SU-DHL-6 (cell line): Measurements from ENCODE around the gene BRAT1.
A peak's percentile ranks its signal among the peaks of the same experiment; 100 is the strongest.

Experiments used
- H2AFZ ChIP-seq: fragments of 200-600 bp; sonication (generic); 2 replicates; pipeline ENCODE4 v1.6.1; 2014; ENCODE audit warnings: low read depth, mild to moderate bottlenecking, moderate library complexity, mixed read lengths, antibody characterized with exemption, low read length; ENCODE audit not compliant: severe bottlenecking
- H3F3A ChIP-seq: fragments of 200-600 bp; shearing (Covaris generic); 2 replicates; pipeline ENCODE4 v1.6.0; 2016; ENCODE audit warnings: antibody characterized with exemption, mild to moderate bottlenecking; ENCODE audit not compliant: insufficient read depth
- H3K27ac ChIP-seq: fragments of 200-600 bp; sonication (generic); 2 replicates; pipeline ENCODE4 v1.5.1; 2016; ENCODE audit warnings: low read depth, mild to moderate bottlenecking, low read length, moderate library complexity, mixed read lengths
- H3K27me3 ChIP-seq: fragments of 200-600 bp; sonication (generic), shearing (Covaris generic); 2 replicates; pipeline ENCODE4 v1.6.0; 2014; ENCODE audit warnings: mild to moderate bottlenecking, low read length
- H3K36me3 ChIP-seq: fragments of 200-600 bp; sonication (generic); 2 replicates; pipeline ENCODE4 v1.6.1; 2014; ENCODE audit warnings: mild to moderate bottlenecking, low read length, mixed read lengths
- H3K4me2 ChIP-seq: fragments of 300-600, 200-600 bp; shearing (Covaris generic), sonication (generic); 2 replicates; pipeline ENCODE4 v1.6.0; 2014; ENCODE audit warnings: low read length, low read depth, mild to moderate bottlenecking; ENCODE audit not compliant: poor library complexity, severe bottlenecking
- H3K4me3 ChIP-seq: fragments of 200-600 bp; sonication (generic); 2 replicates; pipeline ENCODE4 v1.5.1; 2014; ENCODE audit warnings: antibody characterized with exemption, low read length, mild to moderate bottlenecking, mixed read lengths; ENCODE audit not compliant: insufficient read depth, poor library complexity, severe bottlenecking
- H3K79me2 ChIP-seq: fragments of 200-600 bp; sonication (generic); 2 replicates; pipeline ENCODE4 v1.6.1; 2014; ENCODE audit warnings: mild to moderate bottlenecking, low read length, moderate library complexity; ENCODE audit not compliant: insufficient read depth
- H3K9ac ChIP-seq: fragments of 200-600 bp; sonication (generic); 2 replicates; pipeline ENCODE4 v1.7.0; 2014; ENCODE audit warnings: mild to moderate bottlenecking, low read length
- H3K9me2 ChIP-seq: fragments of 200-600 bp; sonication (generic); replicated peaks from 2 replicates; pipeline ENCODE4 v1.6.1; 2014; ENCODE audit warnings: low read length; ENCODE audit not compliant: insufficient read depth
- H3K9me3 ChIP-seq: fragments of 200-600 bp; sonication (generic); 2 replicates; pipeline ENCODE4 v1.6.1; 2014; ENCODE audit warnings: low read length, mixed read lengths; ENCODE audit not compliant: insufficient read depth
- H4K20me1 ChIP-seq: fragments of 200-600 bp; sonication (generic); 2 replicates; pipeline ENCODE4 v1.6.1; 2014; ENCODE audit warnings: low read depth, mild to moderate bottlenecking, antibody characterized with exemption, low read length, moderate library complexity, mixed read lengths
- EZH2phosphoT487 ChIP-seq: fragments of 200-600 bp; sonication (generic), shearing (Covaris generic); conservative IDR thresholded peaks from 2 replicates; pipeline ENCODE4 v1.6.1; 2018; ENCODE audit warnings: mild to moderate bottlenecking, antibody characterized with exemption, low read length, moderate library complexity, mixed read lengths
- TF ChIP-seq, protein P1 (sequence below): fragments of 200-600 bp; sonication (generic); IDR thresholded peaks from one replicate; pipeline ENCODE4 v1.5.1; 2017; ENCODE audit warnings: antibody characterized with exemption, mild to moderate bottlenecking, low read length, moderate library complexity; ENCODE audit not compliant: insufficient read depth, poor library complexity, severe bottlenecking

Gene BRAT1

DNA sequence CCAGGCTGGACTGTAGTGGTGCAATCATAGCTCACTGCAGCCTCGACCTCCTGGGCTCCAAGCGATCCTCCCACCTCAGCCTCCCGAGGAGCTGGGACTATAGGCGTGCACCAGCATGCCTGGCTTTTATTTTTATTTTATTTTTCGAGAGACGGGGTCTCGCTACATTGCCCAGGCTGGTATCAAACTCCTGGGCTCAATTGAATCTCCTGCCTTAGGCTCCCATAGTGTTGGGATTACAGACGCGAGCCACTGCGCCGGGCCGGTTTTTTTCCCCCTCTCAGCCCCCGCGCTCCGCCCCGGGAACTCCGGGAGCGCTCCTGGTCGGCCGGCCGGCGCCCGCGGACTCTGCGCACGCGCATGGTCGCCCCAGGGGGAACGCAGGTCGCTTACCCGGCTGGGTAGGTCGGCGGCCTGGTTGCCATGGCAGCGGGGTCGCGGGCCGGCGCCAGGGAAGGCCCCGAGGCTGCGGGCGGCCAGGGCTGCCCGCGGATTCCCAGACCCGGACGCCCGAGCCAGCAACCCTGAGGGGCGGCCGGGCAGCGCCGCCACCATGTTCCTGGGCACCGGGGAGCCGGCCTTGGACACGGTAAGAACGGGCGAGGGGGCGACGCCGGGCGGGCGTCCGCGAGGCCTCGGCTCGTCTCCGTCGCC is 3.4 kb upstream of the BRAT1 start, which contains the start of gene IQCE:
TSS of gene IQCE (plus strand) at position 351 of the 654 bp plus-strand sequence. CDS start at position 554, 203 bp downstream.
- TF ChIP-seq, protein P1, sequence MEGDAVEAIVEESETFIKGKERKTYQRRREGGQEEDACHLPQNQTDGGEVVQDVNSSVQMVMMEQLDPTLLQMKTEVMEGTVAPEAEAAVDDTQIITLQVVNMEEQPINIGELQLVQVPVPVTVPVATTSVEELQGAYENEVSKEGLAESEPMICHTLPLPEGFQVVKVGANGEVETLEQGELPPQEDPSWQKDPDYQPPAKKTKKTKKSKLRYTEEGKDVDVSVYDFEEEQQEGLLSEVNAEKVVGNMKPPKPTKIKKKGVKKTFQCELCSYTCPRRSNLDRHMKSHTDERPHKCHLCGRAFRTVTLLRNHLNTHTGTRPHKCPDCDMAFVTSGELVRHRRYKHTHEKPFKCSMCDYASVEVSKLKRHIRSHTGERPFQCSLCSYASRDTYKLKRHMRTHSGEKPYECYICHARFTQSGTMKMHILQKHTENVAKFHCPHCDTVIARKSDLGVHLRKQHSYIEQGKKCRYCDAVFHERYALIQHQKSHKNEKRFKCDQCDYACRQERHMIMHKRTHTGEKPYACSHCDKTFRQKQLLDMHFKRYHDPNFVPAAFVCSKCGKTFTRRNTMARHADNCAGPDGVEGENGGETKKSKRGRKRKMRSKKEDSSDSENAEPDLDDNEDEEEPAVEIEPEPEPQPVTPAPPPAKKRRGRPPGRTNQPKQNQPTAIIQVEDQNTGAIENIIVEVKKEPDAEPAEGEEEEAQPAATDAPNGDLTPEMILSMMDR: no peak
- no peak for TF ChIP-seq EZH2phosphoT487
- H3K27me3 ChIP-seq: no peaks in the 10 kb centered on the region
- H3K9ac ChIP-seq: peak within 1 kb of the TSS; percentile 49
- H3K9me3 ChIP-seq: no peaks in the 10 kb centered on the region
- H3K36me3 ChIP-seq: no peaks in the 10 kb centered on the region
- peak within 1 kb of the TSS; percentile 58 for H3K4me2 ChIP-seq
- peaks cover 11% of the 10 kb centered on the region for H3K79me2 ChIP-seq
- H3K9me2 ChIP-seq: no peaks in the 10 kb centered on the region
- peaks cover 3% of the 10 kb centered on the region; the same call in 1 of the 2 replicates for H3F3A ChIP-seq
- peak within 1 kb of the TSS; percentile 68 for H3K4me3 ChIP-seq
- H4K20me1 ChIP-seq: no peaks in the 10 kb centered on the region
- peak within 1 kb of the TSS; percentile 80 for H2AFZ ChIP-seq
- H3K27ac ChIP-seq: no peak within 1 kb of the TSS

DNA sequence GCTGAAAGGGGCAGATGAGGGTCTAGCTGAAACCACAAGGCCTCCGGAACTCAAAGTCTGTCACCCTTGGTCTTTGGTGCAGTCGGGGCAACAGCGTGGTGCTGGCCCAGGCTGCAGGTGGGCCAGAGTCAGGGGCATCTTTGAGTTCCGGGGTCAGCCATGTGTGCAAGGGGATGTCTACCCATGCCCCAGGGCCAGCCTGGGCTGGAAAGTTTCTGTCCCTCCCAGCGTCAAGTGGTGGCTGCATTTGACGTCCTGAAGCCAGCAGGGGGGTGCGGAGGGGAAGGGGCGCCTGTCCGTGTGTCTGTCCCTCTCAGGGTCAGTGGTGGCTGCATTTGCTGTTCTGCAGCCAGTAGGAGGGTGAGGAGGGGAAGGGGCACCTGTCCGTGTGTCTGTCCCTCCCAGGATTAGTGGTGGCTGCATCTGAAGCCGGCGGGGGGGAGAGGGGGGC is 638 bp downstream of the BRAT1 start:
- H3K27me3 ChIP-seq: no peaks in the 10 kb centered on the region
- H3K4me3 ChIP-seq: peak overlapping the region; percentile 74
- peaks cover 11% of the 10 kb centered on the region for H3K79me2 ChIP-seq
- H3K9me3 ChIP-seq: no peaks in the 10 kb centered on the region
- H3K27ac ChIP-seq: peak overlapping the region; percentile 90
- peak overlapping the region; percentile 85 for H2AFZ ChIP-seq
- H3F3A ChIP-seq: 0 out of 2 replicates have a peak, but pooled peaks cover 3% of the 10 kb centered on the region
- TF ChIP-seq, protein P1: no peak
- TF ChIP-seq EZH2phosphoT487: no peak
- no peaks in the 10 kb centered on the region for H4K20me1 ChIP-seq
- no peaks in the 10 kb centered on the region for H3K36me3 ChIP-seq
- H3K4me2 ChIP-seq: peak overlapping the region; percentile 75
- H3K9me2 ChIP-seq: no peaks in the 10 kb centered on the region
- peak overlapping the region; percentile 88 for H3K9ac ChIP-seq

DNA sequence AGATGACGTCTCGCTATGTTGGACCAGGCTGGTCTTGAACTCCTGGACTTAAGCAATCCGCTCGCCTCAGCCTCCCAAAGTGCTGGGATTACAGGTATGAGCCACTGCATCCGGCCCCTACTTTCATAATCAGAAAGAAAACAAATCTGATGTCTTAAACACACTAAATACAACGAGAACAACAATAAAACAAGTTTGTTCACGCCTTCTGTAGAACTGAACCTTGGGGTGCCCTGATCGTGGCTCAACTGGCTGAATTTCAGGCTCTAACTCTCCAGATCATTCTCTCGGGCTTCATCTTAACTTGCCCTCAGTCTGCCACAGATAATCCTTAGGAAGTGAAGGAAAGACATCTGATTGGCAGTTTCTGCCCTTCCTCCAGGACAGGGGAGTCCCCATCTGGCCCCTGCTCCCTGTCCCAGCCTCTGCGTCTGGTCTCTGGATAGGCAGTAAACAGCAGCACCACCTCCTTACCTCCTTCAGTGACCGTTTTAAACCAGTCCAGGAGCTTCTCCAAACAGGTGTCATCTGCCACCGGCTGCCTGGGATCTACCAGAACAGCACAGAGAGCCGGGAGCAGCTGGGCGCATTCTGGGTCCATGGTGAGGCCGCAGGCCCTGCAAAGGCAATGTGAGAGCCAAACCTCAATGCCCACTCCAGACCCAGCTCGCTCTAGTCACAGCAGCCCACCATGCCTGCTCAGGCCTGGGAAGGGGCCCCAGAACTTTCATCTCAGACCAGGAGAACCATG is 1.3 kb downstream of the BRAT1 start:
- Histone ChIP-seq H3K27ac (peak overlapping the region; percentile 90), H3K36me3 (no peaks in the 10 kb centered on the region), H3K79me2 (peaks cover 11% of the 10 kb centered on the region), H3K9me3 (no peaks in the 10 kb centered on the region), H3K27me3 (no peaks in the 10 kb centered on the region), H3K9me2 (no peaks in the 10 kb centered on the region), H3K9ac (peak overlapping the region; percentile 88), H4K20me1 (no peaks in the 10 kb centered on the region), H3F3A (0 out of 2 replicates have a peak, but pooled peaks cover 3% of the 10 kb centered on the region), H3K4me2 (peak overlapping the region; percentile 75), H2AFZ (no peak overlapping the region), H3K4me3 (peak overlapping the region; percentile 74)
- TF ChIP-seq EZH2phosphoT487: no peak
- TF ChIP-seq, protein P1: no peak
